ENCODE measurements around the gene PLXDC1.

PLXDC1 gene

DNA sequence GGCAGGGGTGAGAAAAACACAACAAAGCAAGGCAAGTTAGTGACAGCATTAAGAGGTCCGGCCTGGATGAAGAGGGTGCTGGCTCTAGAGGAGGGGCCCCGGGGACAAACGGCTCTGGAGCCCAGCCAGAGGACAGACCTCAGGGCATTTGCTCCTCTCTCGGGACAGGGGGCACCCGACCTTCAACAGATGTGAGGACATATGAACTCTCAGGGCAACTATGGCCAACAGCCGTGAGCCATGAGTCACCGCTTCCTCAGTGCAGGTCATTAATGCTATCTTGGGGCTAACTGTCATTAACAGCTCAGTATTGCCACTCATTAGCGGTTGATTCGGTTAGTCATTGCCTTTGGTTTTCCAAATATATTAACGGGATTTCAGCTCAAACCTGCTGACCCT, 24.3 kb upstream of the PLXDC1 start:
- Histone ChIP-seq H3K36me3 (no peaks in the 10 kb centered on the region), H3K4me3 (ENCODE audit: low read depth in 1 of 2, low read length in 1 of 2) (no peak overlapping the region), H3K27ac (no peak overlapping the region)

DNA sequence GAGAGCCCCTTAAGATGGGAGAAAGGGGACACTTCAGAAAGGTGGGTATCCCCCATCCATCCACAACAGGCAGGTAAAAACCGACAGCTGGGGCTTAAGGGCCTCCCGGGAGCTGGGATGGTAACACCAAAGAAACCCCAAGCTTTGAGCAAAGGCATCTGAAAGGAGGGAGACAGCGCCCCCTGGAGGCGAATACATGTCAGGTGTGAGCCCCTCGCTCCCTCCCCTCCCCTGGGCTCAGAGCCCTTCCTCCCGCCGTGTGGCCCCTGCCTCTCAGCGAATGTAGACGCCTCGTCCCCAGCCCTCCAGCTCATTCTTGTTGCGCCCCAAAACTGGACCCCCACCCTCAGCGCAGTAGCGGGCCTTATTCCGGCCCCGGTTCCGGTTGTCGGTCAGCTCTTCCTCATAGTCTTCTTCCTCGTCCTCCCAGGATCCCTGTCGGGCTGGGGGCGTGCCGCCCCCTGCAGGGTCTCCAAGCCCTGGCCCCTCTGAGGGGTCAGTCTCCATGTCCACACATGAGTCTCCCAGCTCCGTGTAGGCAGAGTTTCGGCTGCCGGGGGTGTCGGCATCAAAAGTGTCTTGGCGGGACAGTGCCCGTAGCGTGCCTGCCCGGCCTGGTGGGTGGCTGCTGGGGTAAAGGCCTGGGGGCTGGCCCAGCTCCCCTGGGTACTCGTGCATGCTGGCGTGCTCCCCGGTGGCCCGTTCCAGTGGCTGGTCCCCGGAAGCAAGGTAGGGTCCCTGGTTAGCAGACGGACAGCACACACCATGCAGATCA, 23.7 kb upstream of the PLXDC1 start:
- H3K27me3 ChIP-seq = peaks cover 15% of the 10 kb centered on the region
- TF ChIP-seq, protein P1, sequence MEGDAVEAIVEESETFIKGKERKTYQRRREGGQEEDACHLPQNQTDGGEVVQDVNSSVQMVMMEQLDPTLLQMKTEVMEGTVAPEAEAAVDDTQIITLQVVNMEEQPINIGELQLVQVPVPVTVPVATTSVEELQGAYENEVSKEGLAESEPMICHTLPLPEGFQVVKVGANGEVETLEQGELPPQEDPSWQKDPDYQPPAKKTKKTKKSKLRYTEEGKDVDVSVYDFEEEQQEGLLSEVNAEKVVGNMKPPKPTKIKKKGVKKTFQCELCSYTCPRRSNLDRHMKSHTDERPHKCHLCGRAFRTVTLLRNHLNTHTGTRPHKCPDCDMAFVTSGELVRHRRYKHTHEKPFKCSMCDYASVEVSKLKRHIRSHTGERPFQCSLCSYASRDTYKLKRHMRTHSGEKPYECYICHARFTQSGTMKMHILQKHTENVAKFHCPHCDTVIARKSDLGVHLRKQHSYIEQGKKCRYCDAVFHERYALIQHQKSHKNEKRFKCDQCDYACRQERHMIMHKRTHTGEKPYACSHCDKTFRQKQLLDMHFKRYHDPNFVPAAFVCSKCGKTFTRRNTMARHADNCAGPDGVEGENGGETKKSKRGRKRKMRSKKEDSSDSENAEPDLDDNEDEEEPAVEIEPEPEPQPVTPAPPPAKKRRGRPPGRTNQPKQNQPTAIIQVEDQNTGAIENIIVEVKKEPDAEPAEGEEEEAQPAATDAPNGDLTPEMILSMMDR (IDR thresholded peaks at IDR 0.05) = peak; percentile 62
- no peaks in the 10 kb centered on the region for H3K9me3 ChIP-seq
- no peaks in the 10 kb centered on the region for H3K36me3 ChIP-seq
- H3K4me1 ChIP-seq (ENCODE audit: control insufficient read depth in 1 of 2, insufficient read depth in 1 of 2, low read depth in 1 of 2, low read length in 1 of 2) = peaks cover 4 to 5% of the 10 kb centered on the region in 2 experiments
- H3K4me3 ChIP-seq (ENCODE audit: low read depth in 1 of 2, low read length in 1 of 2) = no peak overlapping the region
- no peak overlapping the region for H3K27ac ChIP-seq

More for the DNA sequence above, 24.3 kb upstream of the PLXDC1 start:
- H3K27me3 ChIP-seq = peaks cover 13% of the 10 kb centered on the region
- H3K4me1 ChIP-seq (ENCODE audit: control insufficient read depth in 1 of 2, insufficient read depth in 1 of 2, low read depth in 1 of 2, low read length in 1 of 2) = peaks cover 4 to 5% of the 10 kb centered on the region in 2 experiments
- H3K9me3 ChIP-seq = no peaks in the 10 kb centered on the region
- TF ChIP-seq, protein P1 (IDR thresholded peaks at IDR 0.05) = no peak

DNA sequence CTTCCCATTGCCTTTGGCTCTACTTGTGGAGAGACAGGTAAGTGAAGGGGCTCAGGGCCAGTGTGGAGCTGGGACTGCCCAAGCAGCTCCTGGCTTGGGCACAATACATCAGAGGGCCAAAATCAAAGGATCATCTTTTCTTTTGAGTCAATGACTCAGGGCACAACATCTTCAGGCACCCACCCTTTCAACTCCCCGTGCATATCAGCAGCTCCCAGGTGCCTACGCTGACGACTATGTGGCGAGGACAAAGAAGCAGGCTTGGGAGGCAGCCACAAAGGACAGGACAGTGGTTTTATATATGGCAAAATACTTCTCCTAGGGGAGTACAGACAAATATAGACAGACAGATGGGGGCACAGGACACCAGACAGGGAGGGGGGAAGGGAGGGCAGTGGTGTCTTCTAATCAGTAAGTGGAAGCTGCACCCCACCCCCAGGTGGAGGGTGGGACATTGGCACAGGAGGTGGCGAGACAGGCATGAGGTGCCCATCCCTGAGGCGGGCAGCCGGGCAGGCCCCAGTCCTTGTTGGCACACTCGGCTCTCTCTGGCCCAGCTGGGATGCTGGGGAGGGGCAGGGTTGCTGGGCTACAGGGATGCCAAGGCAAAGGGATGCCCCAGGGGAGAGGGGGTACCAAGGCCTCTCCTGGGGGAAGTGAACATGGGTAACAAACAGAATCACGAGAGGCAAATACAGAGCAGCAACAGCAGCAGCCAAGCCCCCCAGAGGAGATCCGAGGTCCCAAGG, 22.3 kb upstream of the PLXDC1 start:
- peaks cover 4 to 5% of the 10 kb centered on the region in 2 experiments for H3K4me1 ChIP-seq (ENCODE audit: control insufficient read depth in 1 of 2, insufficient read depth in 1 of 2, low read depth in 1 of 2, low read length in 1 of 2)
- H3K4me3 ChIP-seq (ENCODE audit: low read depth in 1 of 2, low read length in 1 of 2) = no peak overlapping the region
- no peaks in the 10 kb centered on the region for H3K9me3 ChIP-seq
- H3K27me3 ChIP-seq = peaks cover 27% of the 10 kb centered on the region
- no peaks in the 10 kb centered on the region for H3K36me3 ChIP-seq
- TF ChIP-seq, protein P1 (IDR thresholded peaks at IDR 0.05) = no peak
- no peak overlapping the region for H3K27ac ChIP-seq

DNA sequence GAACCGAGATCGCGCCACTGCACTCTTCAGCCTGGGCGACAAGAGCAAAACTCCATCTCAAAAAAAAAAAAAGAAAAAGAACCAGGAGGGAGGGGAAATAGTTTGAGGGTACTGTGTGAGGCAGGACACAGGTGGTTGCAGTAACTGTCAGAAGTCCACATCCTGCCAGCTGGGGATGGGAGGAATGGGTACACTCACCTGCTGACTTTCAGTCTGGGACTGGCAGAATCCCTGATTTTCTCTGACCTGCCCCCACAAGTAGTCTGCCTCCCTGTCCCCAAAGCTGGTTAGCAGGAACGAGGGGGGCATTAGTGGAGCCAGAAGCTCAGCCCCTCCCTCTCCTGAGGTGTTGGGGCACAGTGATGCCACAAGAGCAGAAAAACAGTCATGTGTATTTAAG, 21.6 kb upstream of the PLXDC1 start:
- no peaks in the 10 kb centered on the region for H3K9me3 ChIP-seq
- peaks cover 4 to 5% of the 10 kb centered on the region in 2 experiments for H3K4me1 ChIP-seq (ENCODE audit: control insufficient read depth in 1 of 2, insufficient read depth in 1 of 2, low read depth in 1 of 2, low read length in 1 of 2)
- peaks cover 27% of the 10 kb centered on the region for H3K27me3 ChIP-seq
- H3K36me3 ChIP-seq = no peaks in the 10 kb centered on the region
- H3K27ac ChIP-seq = no peak overlapping the region
- H3K4me3 ChIP-seq (ENCODE audit: low read depth in 1 of 2, low read length in 1 of 2) = no peak overlapping the region
- TF ChIP-seq, protein P1 (IDR thresholded peaks at IDR 0.05) = no peak

DNA sequence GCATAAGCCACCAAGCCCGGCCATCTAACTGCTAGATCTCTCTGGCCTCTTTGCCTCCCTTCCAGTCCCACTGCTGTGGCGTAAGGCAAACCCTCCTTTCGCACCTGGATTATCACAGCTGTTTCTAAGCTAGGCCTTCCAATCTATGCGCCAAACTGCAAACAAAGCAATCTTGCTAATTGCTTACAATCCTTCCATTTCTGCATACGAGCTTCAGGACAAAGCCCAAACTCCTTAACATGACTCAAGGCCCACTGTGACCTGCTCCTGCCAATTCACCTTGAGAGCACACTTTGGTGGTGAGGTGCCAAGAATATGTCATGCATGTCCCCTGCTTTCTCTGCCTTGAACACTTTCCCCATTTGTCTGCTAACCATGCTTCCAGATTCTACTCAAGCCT, 20.5 kb upstream of the PLXDC1 start:
- Histone ChIP-seq H3K4me3 (ENCODE audit: low read depth in 1 of 2, low read length in 1 of 2) (no peak overlapping the region), H3K36me3 (no peaks in the 10 kb centered on the region), H3K9me3 (no peaks in the 10 kb centered on the region), H3K4me1 (ENCODE audit: control insufficient read depth in 1 of 2, insufficient read depth in 1 of 2, low read depth in 1 of 2, low read length in 1 of 2) (peaks cover 4 to 11% of the 10 kb centered on the region in 2 experiments), H3K27me3 (peaks cover 34% of the 10 kb centered on the region), H3K27ac (no peak overlapping the region)
- TF ChIP-seq, protein P1 (IDR thresholded peaks at IDR 0.05) = no peak
